ENCODE data around the gene PRAMEF13. TPM values are rescaled to one million over a fixed set of nuclear protein-coding genes. Genes with fewer than 3 reads are reported as not detected.
"Not testable (repeated sequence)": the region's sequence is repeated elsewhere in the genome, so short reads cannot be mapped to it uniquely, and the experiment has no call there.

Gene PRAMEF13
- total RNA-seq, 2 donors from 2014 or later = not detected

DNA sequence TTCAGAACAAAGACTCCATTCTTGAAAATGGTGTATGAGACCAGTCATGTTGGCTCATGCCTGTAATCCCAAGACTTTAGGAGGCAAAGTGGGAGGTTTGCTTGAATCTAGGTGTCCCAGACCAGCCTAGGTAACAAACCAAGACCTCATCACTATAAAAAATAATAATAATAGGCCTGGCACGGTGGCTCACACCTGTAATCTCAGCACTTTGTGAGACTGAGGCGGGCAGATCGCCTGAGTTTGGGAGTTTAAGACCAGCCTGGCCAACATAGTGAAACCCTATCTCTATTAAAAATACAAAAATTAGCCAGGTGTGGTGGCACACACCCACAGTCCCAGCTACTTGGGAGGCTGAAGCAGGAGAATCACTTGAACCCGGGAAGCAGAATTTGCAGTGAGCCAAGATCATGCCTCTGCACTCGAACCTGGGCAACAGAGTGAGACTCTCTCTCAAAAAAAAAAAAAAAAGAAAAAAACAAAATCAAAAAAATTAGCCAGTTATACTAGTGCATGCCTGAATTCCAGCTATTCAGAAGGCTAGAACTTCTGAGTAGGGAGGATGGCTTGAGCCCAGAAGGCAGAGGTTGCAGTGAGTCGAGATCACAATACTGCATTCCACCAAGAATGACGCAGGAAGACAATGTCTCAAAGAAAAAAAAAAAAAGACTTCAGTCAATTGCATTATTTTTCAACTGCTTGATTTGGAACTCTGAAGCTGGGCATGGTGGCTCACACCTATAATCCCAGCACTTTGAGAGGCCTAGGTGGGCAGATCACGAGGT lies 26.3 kb upstream of the PRAMEF13 start:
- not testable (repeated sequence) for DNase-seq; H3K4me3 Mint-ChIP-seq; H3K4me1 Mint-ChIP-seq; H3K27ac Mint-ChIP-seq; H3K36me3 Mint-ChIP-seq (ENCODE audit: low read depth); H3K9me3 ChIP-seq (ENCODE audit: control insufficient read depth, low read length, poor library complexity, severe bottlenecking); ATAC-seq
- H3K27me3 Mint-ChIP-seq = peaks cover 37% of the 10 kb centered on the region

DNA sequence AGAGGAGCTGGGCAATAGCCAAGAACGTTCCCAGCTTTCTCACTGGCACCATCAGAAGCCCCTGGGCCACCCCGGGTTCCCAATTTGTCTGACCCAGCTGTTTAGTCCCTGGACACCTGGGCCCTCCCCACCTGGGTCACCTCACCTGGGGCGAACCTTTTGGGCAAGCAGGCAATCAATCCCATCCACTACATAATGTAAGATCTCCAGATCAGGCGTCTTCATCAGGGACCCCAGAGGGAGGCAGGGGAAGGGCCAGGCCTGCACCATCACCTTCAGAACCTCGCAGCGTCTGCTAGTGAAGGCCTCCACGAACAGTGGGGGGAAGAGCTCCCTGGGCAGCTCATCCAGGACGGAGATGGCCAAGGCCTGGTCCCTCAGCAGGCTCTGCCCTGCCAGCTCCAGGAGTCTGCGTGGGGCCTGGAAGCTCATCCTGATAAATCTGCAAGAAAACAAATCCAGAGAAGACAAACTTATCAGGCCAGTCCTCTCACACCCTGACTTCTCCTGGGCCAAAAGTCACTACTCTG lies 24.5 kb upstream of the PRAMEF13 start, which contains the start of gene PRAMEF18:
Gene PRAMEF18 (minus strand): TSS at position 480 of the 530 bp plus-strand sequence. CDS start 48 bp downstream, at position 432.
- H3K9me3 ChIP-seq (ENCODE audit: control insufficient read depth, low read length, poor library complexity, severe bottlenecking); H3K4me1 Mint-ChIP-seq; ATAC-seq; H3K4me3 Mint-ChIP-seq; DNase-seq; H3K36me3 Mint-ChIP-seq (ENCODE audit: low read depth); H3K27ac Mint-ChIP-seq: not testable (repeated sequence)
- peaks cover 32% of the 10 kb centered on the region for H3K27me3 Mint-ChIP-seq

DNA sequence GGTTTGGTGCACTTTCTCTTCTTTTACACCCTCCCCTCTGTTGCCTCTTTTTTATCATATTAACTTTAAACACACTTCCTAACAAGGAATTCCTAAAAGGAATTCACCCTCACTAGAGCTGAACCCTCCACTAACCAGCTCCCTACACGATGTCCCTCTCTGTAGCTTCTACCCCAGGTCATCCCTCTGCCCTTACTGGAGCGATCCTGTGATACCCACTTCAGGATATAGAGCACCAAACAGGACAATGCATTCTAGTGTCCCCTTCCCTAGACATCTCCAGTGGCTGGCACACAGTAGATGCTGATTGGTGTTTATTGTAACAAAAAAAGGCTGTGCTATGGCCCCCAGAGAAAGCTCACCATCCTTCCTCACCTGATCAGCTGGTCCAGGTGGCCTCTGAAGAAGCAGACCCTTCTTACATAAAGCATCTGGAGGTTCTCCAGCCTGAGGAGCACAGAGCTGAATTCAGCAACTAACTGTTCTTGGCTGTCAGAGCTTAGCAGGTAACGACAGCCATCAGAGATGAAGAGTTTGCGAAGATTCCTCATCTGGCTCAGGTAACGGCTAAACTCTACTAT lies 23.4 kb upstream of the PRAMEF13 start:
- ATAC-seq (no peak), DNase-seq (no peak)
- H3K36me3 Mint-ChIP-seq (ENCODE audit: low read depth) = no peaks in the 10 kb centered on the region
- no peak overlapping the region for H3K27ac Mint-ChIP-seq
- no peaks in the 10 kb centered on the region for H3K9me3 ChIP-seq (ENCODE audit: control insufficient read depth, low read length, poor library complexity, severe bottlenecking)
- H3K4me3 Mint-ChIP-seq = no peak overlapping the region
- peaks cover 26% of the 10 kb centered on the region for H3K27me3 Mint-ChIP-seq
- H3K4me1 Mint-ChIP-seq = no peaks in the 10 kb centered on the region

DNA sequence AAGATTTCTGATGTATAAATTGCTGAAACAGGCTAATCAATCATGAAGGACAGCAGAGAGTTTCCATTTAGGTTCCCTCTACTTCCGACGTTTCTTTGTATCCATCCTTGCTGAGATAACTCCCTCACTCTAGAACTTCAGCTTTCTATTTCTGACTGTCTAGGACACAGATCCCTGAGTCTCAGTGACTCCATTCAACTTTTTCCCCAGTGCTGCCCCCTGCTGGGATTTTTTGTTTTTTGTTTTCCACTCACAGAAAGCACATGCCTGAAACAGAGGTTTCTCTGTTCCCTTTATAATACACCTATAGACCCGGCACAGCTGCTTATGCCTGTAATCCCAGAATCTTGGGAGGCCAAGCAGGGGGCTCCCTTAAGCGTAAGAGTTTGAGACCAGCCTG lies 21.6 kb upstream of the PRAMEF13 start:
- H3K9me3 ChIP-seq (ENCODE audit: control insufficient read depth, low read length, poor library complexity, severe bottlenecking); DNase-seq; ATAC-seq; H3K36me3 Mint-ChIP-seq (ENCODE audit: low read depth); H3K4me1 Mint-ChIP-seq; H3K27ac Mint-ChIP-seq; H3K4me3 Mint-ChIP-seq: not testable (repeated sequence)
- peaks cover 16% of the 10 kb centered on the region for H3K27me3 Mint-ChIP-seq

DNA sequence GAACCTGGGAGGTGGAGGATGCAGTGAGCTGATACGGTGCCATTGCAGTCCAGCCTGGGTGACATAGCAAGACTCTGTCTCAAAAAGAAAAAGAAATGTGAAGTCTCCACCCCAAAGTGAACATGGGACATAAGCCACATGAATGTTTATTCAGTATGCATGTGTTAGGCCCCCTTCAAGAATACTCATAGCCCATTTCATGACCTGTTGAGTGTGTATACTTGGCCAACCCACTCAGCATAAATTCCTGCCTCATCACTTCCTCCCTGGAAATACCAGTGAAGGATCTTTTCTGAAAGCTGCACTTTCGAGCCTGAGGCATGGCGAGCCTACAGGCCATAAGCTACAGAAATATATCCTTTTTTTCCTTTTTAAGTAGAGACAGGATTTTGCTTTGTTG lies 18.0 kb upstream of the PRAMEF13 start:
- H3K4me3 Mint-ChIP-seq; DNase-seq; H3K27me3 Mint-ChIP-seq; ATAC-seq; H3K4me1 Mint-ChIP-seq; H3K9me3 ChIP-seq (ENCODE audit: control insufficient read depth, low read length, poor library complexity, severe bottlenecking); H3K27ac Mint-ChIP-seq; H3K36me3 Mint-ChIP-seq (ENCODE audit: low read depth): not testable (repeated sequence)

DNA sequence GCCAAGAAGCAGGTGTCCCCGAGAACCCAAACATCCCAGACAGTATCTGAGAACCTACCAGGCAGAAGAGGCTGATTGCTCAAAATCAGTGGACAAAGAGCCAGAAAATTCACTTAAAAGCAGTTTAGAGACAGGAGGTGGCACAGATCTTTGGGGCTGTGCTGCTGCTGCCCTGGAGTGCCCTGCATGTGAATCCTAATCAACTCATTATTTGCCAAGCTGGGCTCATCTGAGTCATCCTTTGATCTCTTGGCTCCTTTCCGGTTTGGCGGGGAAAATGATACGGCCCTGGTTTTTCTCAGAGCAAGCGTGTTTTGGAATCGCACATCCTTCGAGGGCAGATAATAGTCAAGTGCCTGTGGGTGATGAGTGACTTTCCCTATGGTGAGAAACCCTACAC lies 15.4 kb upstream of the PRAMEF13 start:
- not testable (repeated sequence) for H3K36me3 Mint-ChIP-seq (ENCODE audit: low read depth); H3K4me1 Mint-ChIP-seq; H3K4me3 Mint-ChIP-seq; H3K9me3 ChIP-seq (ENCODE audit: control insufficient read depth, low read length, poor library complexity, severe bottlenecking); H3K27ac Mint-ChIP-seq; ATAC-seq; H3K27me3 Mint-ChIP-seq; DNase-seq

DNA sequence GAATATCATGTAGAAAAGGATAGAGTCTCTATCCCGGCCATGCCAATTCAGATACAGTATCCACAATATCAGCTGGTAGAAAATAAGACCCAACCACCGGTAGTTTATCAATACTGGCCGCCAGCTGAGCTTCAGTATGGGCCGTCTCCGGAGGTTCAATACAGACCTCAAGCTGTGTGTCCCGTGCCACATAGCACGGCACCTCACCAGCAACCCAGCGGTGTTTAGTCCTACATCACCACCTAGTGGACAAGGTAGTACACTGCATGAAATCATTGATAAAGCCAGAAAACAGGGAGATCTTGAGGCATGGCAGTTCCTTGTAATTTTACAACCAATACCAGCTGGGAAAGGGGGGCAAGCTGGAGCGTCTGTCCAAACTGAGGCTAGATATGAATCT lies 7.5 kb upstream of the PRAMEF13 start:
- not testable (repeated sequence) for H3K27ac Mint-ChIP-seq; H3K4me1 Mint-ChIP-seq; H3K36me3 Mint-ChIP-seq (ENCODE audit: low read depth); DNase-seq; ATAC-seq; H3K4me3 Mint-ChIP-seq; H3K9me3 ChIP-seq (ENCODE audit: control insufficient read depth, low read length, poor library complexity, severe bottlenecking); H3K27me3 Mint-ChIP-seq

DNA sequence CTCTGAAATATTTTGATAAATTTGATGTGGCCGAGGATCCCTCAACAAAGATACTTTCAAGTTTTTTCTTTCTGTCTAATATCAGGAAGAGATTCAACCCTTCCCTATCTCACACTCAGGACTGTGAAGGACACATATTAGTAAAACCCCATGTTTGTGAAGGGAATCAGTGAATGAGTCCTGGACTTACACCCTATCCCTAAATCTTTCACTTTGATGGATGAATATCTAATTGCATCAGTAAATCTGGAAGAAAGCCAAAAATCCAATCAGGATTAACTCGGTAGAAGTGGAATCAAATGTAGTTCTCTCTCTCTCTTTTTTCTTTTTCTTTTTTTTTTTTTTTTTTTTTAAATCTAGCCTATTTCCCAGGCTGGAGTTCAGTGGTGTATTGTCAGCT lies 29.7 kb downstream of the PRAMEF13 start, which contains the start of gene PRAMEF9:
Gene PRAMEF9 (plus strand): TSS at position 301 of the 400 bp plus-strand sequence. CDS start 3,433 bp downstream, outside the sequence.
- ATAC-seq; H3K4me3 Mint-ChIP-seq; DNase-seq; H3K4me1 Mint-ChIP-seq; H3K27ac Mint-ChIP-seq; H3K9me3 ChIP-seq (ENCODE audit: control insufficient read depth, low read length, poor library complexity, severe bottlenecking); H3K27me3 Mint-ChIP-seq; H3K36me3 Mint-ChIP-seq (ENCODE audit: low read depth): not testable (repeated sequence)

DNA sequence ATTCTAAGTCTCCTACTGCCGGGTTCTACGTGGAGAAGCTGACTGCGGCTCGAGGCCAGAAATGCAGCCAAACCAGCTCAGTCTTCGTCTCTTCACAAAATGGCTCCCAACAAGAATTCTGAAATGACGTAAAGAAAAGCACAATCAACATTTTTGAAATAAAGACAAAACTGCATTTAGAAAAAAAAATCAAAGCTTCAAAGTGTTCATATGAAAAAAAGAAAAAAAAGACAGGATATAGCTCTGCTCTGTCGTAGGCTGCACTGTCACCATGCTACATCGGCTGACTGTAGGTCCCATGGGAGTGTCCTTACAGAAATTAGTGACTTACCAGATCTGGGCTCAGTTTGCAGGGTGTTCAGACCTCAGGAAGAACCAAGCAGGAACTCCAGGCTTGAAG lies 35.7 kb downstream of the PRAMEF13 start, which contains the start of gene HNRNPCL4:
Gene HNRNPCL4 (minus strand): TSS at position 101 of the 400 bp plus-strand sequence. CDS start 164 bp downstream, outside the sequence.
- H3K9me3 ChIP-seq (ENCODE audit: control insufficient read depth, low read length, poor library complexity, severe bottlenecking); H3K27me3 Mint-ChIP-seq; H3K4me1 Mint-ChIP-seq; H3K4me3 Mint-ChIP-seq; H3K36me3 Mint-ChIP-seq (ENCODE audit: low read depth); H3K27ac Mint-ChIP-seq; ATAC-seq; DNase-seq: not testable (repeated sequence)

DNA sequence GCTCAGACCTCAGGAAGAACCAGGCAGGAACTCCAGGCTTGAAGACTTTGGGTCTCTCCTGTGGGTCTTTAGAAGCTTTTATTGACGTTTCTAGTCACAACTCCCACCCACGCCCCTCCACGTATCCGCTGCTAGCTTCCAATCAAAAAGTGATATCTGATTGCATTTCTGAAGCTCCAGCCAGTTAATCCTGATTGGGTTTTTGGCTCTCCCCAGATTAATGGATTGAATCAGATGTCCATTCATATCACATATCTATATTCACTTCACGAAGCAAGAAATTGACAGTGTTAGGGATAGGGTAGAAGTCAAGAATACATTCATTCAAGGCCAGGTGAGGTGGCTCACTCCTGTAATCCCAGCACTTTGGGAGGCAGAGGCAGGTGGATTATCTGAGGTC lies 45.3 kb downstream of the PRAMEF13 start, which contains the start of gene PRAMEF26:
Gene PRAMEF26 (minus strand): TSS at position 101 of the 400 bp plus-strand sequence. CDS start 2,914 bp downstream, outside the sequence.
- not testable (repeated sequence) for H3K27me3 Mint-ChIP-seq; DNase-seq; H3K9me3 ChIP-seq (ENCODE audit: control insufficient read depth, low read length, poor library complexity, severe bottlenecking); H3K36me3 Mint-ChIP-seq (ENCODE audit: low read depth); H3K27ac Mint-ChIP-seq; ATAC-seq; H3K4me3 Mint-ChIP-seq; H3K4me1 Mint-ChIP-seq

Other genes with a start within 250 kb of the PRAMEF13 start
- not detected for gene PRAMEF27, start 144.8 kb downstream of the PRAMEF13 start, total RNA-seq
- not detected for gene HNRNPCL3, start 140.6 kb downstream of the PRAMEF13 start, total RNA-seq
- gene PRAMEF25, start 130.6 kb downstream of the PRAMEF13 start, total RNA-seq = not detected
- not detected for gene HNRNPCL2, start 84.6 kb downstream of the PRAMEF13 start, total RNA-seq
- not detected for gene PRAMEF26, start 45.4 kb downstream of the PRAMEF13 start, total RNA-seq
- not detected for gene HNRNPCL4, start 35.8 kb downstream of the PRAMEF13 start, total RNA-seq
- gene PRAMEF9, start 29.6 kb downstream of the PRAMEF13 start, total RNA-seq = not detected
- gene PRAMEF18, start 24.7 kb upstream of the PRAMEF13 start, total RNA-seq = not detected
- not detected for gene PRAMEF5, start 52.8 kb upstream of the PRAMEF13 start, total RNA-seq
- gene PRAMEF8, start 83.7 kb upstream of the PRAMEF13 start, total RNA-seq = not detected
- not detected for gene PRAMEF33, start 102.1 kb upstream of the PRAMEF13 start, total RNA-seq
- not detected for gene PRAMEF15, start 114.2 kb upstream of the PRAMEF13 start, total RNA-seq
- not detected for gene PRAMEF14, start 145.7 kb upstream of the PRAMEF13 start, total RNA-seq
- not detected for gene PRAMEF19, start 170.5 kb upstream of the PRAMEF13 start, total RNA-seq
- gene PRAMEF17, start 188.2 kb upstream of the PRAMEF13 start, total RNA-seq = not detected
- not detected for gene PRAMEF20, start 209.0 kb upstream of the PRAMEF13 start, total RNA-seq